ENCODE results near the gene SIGLEC1.

SIGLEC1 gene

GRCh38 chr20:3751675-3752385 lies 39.4 kb upstream of the SIGLEC1 start:
- H4K20me1 ChIP-seq (ENCODE audit: insufficient read depth, low read length) = no peaks in the 10 kb centered on the region; the same call in 1 of the 2 replicates
- H2AFZ ChIP-seq (ENCODE audit: low read depth, low read length) = no peak overlapping the region
- H3K79me2 ChIP-seq (ENCODE audit: low read length) = no peaks in the 10 kb centered on the region
- no peak overlapping the region for H3K4me2 ChIP-seq (ENCODE audit: low read length)
- H3K27me3 ChIP-seq (ENCODE audit: low read depth, low read length) = no peaks in the 10 kb centered on the region
- no peaks in the 10 kb centered on the region for H3K9me3 ChIP-seq (ENCODE audit: insufficient read depth, low read length)
- peaks cover 6% of the 10 kb centered on the region for H3K36me3 ChIP-seq (replicated peaks; ENCODE audit: low read depth, low read length)
- no peak overlapping the region for H3K4me3 ChIP-seq (ENCODE audit: low read length)
- no peaks in the 10 kb centered on the region for H3K4me1 ChIP-seq (ENCODE audit: low read length)
- H3K27ac ChIP-seq (ENCODE audit: low read length) = no peak overlapping the region
- TF ChIP-seq EZH2phosphoT487 (IDR thresholded peaks at IDR 0.05; ENCODE audit: low read depth) (no peak), CTCF (IDR thresholded peaks at IDR 0.05; ENCODE audit: low read depth, low read length) (no peak)
- H3K9ac ChIP-seq (ENCODE audit: low read length) = no peak overlapping the region

- Histone ChIP-seq H3K4me3 (ENCODE audit: low read length) (no peak overlapping the region), H3K4me2 (ENCODE audit: low read length) (no peak overlapping the region), H3K4me1 (ENCODE audit: low read length) (no peaks in the 10 kb centered on the region), H3K9me3 (ENCODE audit: insufficient read depth, low read length) (no peaks in the 10 kb centered on the region), H2AFZ (ENCODE audit: low read depth, low read length) (no peak overlapping the region), H3K27ac (ENCODE audit: low read length) (no peak overlapping the region), H3K27me3 (ENCODE audit: low read depth, low read length) (no peaks in the 10 kb centered on the region), H3K79me2 (ENCODE audit: low read length) (no peaks in the 10 kb centered on the region), H4K20me1 (ENCODE audit: insufficient read depth, low read length) (no peaks in the 10 kb centered on the region; the same call in 1 of the 2 replicates), H3K9ac (ENCODE audit: low read length) (no peak overlapping the region), H3K36me3 (replicated peaks; ENCODE audit: low read depth, low read length) (peaks cover 6% of the 10 kb centered on the region)
- TF ChIP-seq EZH2phosphoT487 (IDR thresholded peaks at IDR 0.05; ENCODE audit: low read depth) (no peak), CTCF (IDR thresholded peaks at IDR 0.05; ENCODE audit: low read depth, low read length) (no peak)
Measured at GRCh38 chr20:3751305-3751674, 38.9 kb upstream of the SIGLEC1 start.

- no peak overlapping the region for H3K9ac ChIP-seq (ENCODE audit: low read length)
- no peaks in the 10 kb centered on the region for H3K27me3 ChIP-seq (ENCODE audit: low read depth, low read length)
- no peaks in the 10 kb centered on the region for H3K9me3 ChIP-seq (ENCODE audit: insufficient read depth, low read length)
- H4K20me1 ChIP-seq (ENCODE audit: insufficient read depth, low read length) = no peaks in the 10 kb centered on the region; the same call in 1 of the 2 replicates
- H3K36me3 ChIP-seq (replicated peaks; ENCODE audit: low read depth, low read length) = peaks cover 6% of the 10 kb centered on the region
- TF ChIP-seq EZH2phosphoT487 (IDR thresholded peaks at IDR 0.05; ENCODE audit: low read depth) = no peak
- no peak overlapping the region for H3K4me2 ChIP-seq (ENCODE audit: low read length)
- no peaks in the 10 kb centered on the region for H3K4me1 ChIP-seq (ENCODE audit: low read length)
- H3K4me3 ChIP-seq (ENCODE audit: low read length) = no peak overlapping the region
- H3K79me2 ChIP-seq (ENCODE audit: low read length) = no peaks in the 10 kb centered on the region
- H2AFZ ChIP-seq (ENCODE audit: low read depth, low read length) = no peak overlapping the region
- H3K27ac ChIP-seq (ENCODE audit: low read length) = no peak overlapping the region
Measured at GRCh38 chr20:3749689-3750531, 37.5 kb upstream of the SIGLEC1 start.

- Histone ChIP-seq H3K27ac (ENCODE audit: low read length) (no peak overlapping the region), H3K4me1 (ENCODE audit: low read length) (no peaks in the 10 kb centered on the region), H3K9me3 (ENCODE audit: insufficient read depth, low read length) (no peaks in the 10 kb centered on the region), H3K9ac (ENCODE audit: low read length) (no peak overlapping the region), H3K4me2 (ENCODE audit: low read length) (no peak overlapping the region), H3K4me3 (ENCODE audit: low read length) (no peak overlapping the region), H3K27me3 (ENCODE audit: low read depth, low read length) (0 out of 2 replicates have a peak, but pooled peaks cover 5% of the 10 kb centered on the region), H3K36me3 (replicated peaks; ENCODE audit: low read depth, low read length) (peaks cover 3% of the 10 kb centered on the region), H4K20me1 (ENCODE audit: insufficient read depth, low read length) (no peaks in the 10 kb centered on the region; the same call in 1 of the 2 replicates), H3K79me2 (ENCODE audit: low read length) (no peaks in the 10 kb centered on the region), H2AFZ (ENCODE audit: low read depth, low read length) (no peak overlapping the region)
- TF ChIP-seq EZH2phosphoT487 (IDR thresholded peaks at IDR 0.05; ENCODE audit: low read depth) = no peak
- no peak for TF ChIP-seq CTCF (IDR thresholded peaks at IDR 0.05; ENCODE audit: low read depth, low read length)
Measured at GRCh38 chr20:3749087-3749688, 36.8 kb upstream of the SIGLEC1 start.
